HEK293 (cell line): ENCODE results near the gene UBE2D1.

Experiments
- CTCF ChIA-PET: fragments of 350-600 bp; formaldehyde crosslinking; extraction: SDS; loops from one replicate; lab custom pipeline; 2021; ENCODE audit warnings: antibody characterized with exemption; lab: Yijun Ruan, JAX
- POLR2A ChIA-PET: fragments of 300-600 bp; formaldehyde crosslinking; extraction: SDS; loops from one replicate; lab custom pipeline; 2020; ENCODE audit warnings: antibody characterized with exemption, inconsistent platforms; lab: Yijun Ruan, JAX
- H3K27ac ChIP-seq: fragments of 200-500 bp; sonication (Bioruptor generic); 2 replicates; pipeline ENCODE4 v1.5.1; 2014; ENCODE audit warnings: low read depth, low read length, control low read depth, inconsistent platforms; ENCODE audit errors: extremely low read depth
- H3K36me3 ChIP-seq, 2 experiments: fragments of 200-500 bp in 1 of 2; sonication (Bioruptor generic) in 1 of 2; 1 replicate in 1 of 2; 2 replicates in 1 of 2; pipeline ENCODE4 v1.5.1; 2014 to 2017; ENCODE audit warnings: inconsistent platforms in 2 of 2, low read length in 2 of 2; ENCODE audit not compliant: control insufficient read depth in 2 of 2, insufficient read depth in 1 of 2
- H3K4me1 ChIP-seq: fragments of 200-500 bp; sonication (Bioruptor generic); 2 replicates; pipeline ENCODE4 v1.5.1; 2014; ENCODE audit warnings: mild to moderate bottlenecking, low read length, inconsistent platforms; ENCODE audit not compliant: control insufficient read depth, insufficient read depth
- H3K4me3 ChIP-seq: 2 replicates; pipeline ENCODE4 v1.5.1; 2011; ENCODE audit warnings: low read depth, mild to moderate bottlenecking, control low read depth, low read length, moderate library complexity
- H3K9me3 ChIP-seq: fragments of 200-500 bp; sonication (Bioruptor generic); 2 replicates; pipeline ENCODE4 v1.5.1; 2014; ENCODE audit warnings: low read depth, low read length, inconsistent platforms; ENCODE audit not compliant: control insufficient read depth, insufficient read depth
- BCL11A ChIP-seq: fragments of 450-650 bp; formaldehyde crosslinking; IDR thresholded peaks from 2 replicates; pipeline ENCODE4 v1.5.1; 2016; ENCODE audit warnings: low read depth, missing biosample characterization, missing genetic modification characterization
- GFI1B ChIP-seq: fragments of 450-650 bp; formaldehyde crosslinking; IDR thresholded peaks from 2 replicates; pipeline ENCODE4 v1.5.1; 2016; ENCODE audit warnings: missing biosample characterization, missing genetic modification characterization
- REST ChIP-seq: fragments of 450-650 bp; formaldehyde crosslinking; IDR thresholded peaks from 2 replicates; pipeline ENCODE4 v1.5.1; 2016; ENCODE audit warnings: missing biosample characterization, missing genetic modification characterization
- ZBTB26 ChIP-seq: fragments of 450-650 bp; formaldehyde crosslinking; optimal IDR thresholded peaks from 2 replicates; pipeline ENCODE3; 2016; ENCODE audit warnings: missing biosample characterization, mild to moderate bottlenecking, missing genetic modification characterization
- ZNF114 ChIP-seq: fragments of 450-650 bp; formaldehyde crosslinking; IDR thresholded peaks from 2 replicates; pipeline ENCODE4 v1.5.0; 2017; ENCODE audit warnings: missing biosample characterization, missing genetic modification characterization
- ZNF146 ChIP-seq: fragments of 450-650 bp; formaldehyde crosslinking; IDR thresholded peaks from 2 replicates; pipeline ENCODE4 v1.5.1; 2016; ENCODE audit warnings: missing biosample characterization, missing genetic modification characterization
- ZNF174 ChIP-seq: fragments of 450-650 bp; formaldehyde crosslinking; IDR thresholded peaks from 2 replicates; pipeline ENCODE4 v1.5.0; 2017; ENCODE audit warnings: missing biosample characterization, mild to moderate bottlenecking, missing genetic modification characterization
- ZNF184 ChIP-seq: fragments of 450-650 bp; IDR thresholded peaks from 2 replicates; pipeline ENCODE4 v1.5.1; 2018; ENCODE audit warnings: missing biosample characterization, mild to moderate bottlenecking, missing genetic modification characterization
- ZNF202 ChIP-seq: fragments of 450-650 bp; formaldehyde crosslinking; IDR thresholded peaks from 2 replicates; pipeline ENCODE4 v1.5.1; 2016; ENCODE audit warnings: missing biosample characterization, missing genetic modification characterization, borderline replicate concordance
- ZNF23 ChIP-seq: fragments of 450-650 bp; formaldehyde crosslinking; IDR thresholded peaks from 2 replicates; pipeline ENCODE4 v1.5.1; 2016; ENCODE audit warnings: missing biosample characterization, missing genetic modification characterization, borderline replicate concordance
- ZNF24 ChIP-seq: fragments of 450-650 bp; formaldehyde crosslinking; IDR thresholded peaks from 2 replicates; pipeline ENCODE4 v1.5.1; 2016; ENCODE audit warnings: missing biosample characterization, missing genetic modification characterization
- ZNF302 ChIP-seq: fragments of 450-650 bp; formaldehyde crosslinking; IDR thresholded peaks from 2 replicates; pipeline ENCODE4 v1.5.1; 2016; ENCODE audit warnings: missing biosample characterization, missing genetic modification characterization, low read depth
- ZNF335 ChIP-seq: fragments of 450-650 bp; formaldehyde crosslinking; conservative IDR thresholded peaks from 2 replicates; pipeline ENCODE4 v1.5.1; 2016; ENCODE audit warnings: missing biosample characterization, missing genetic modification characterization
- ZNF341 ChIP-seq: fragments of 450-650 bp; formaldehyde crosslinking; IDR thresholded peaks from 2 replicates; pipeline ENCODE4; 2016; ENCODE audit warnings: low read depth, missing biosample characterization, missing genetic modification characterization
- ZNF398 ChIP-seq: fragments of 450-650 bp; formaldehyde crosslinking; IDR thresholded peaks from 2 replicates; pipeline ENCODE4 v1.5.1; 2017; ENCODE audit warnings: missing biosample characterization, missing genetic modification characterization
- ZNF521 ChIP-seq: fragments of 450-650 bp; formaldehyde crosslinking; IDR thresholded peaks from 2 replicates; pipeline ENCODE4 v1.5.1; 2017; ENCODE audit warnings: missing biosample characterization, mild to moderate bottlenecking, missing genetic modification characterization
- ZNF529 ChIP-seq: fragments of 450-650 bp; formaldehyde crosslinking; IDR thresholded peaks from 2 replicates; pipeline ENCODE4 v1.5.1; 2017; ENCODE audit warnings: missing genetic modification characterization, missing biosample characterization; ENCODE audit not compliant: insufficient replicate concordance
- ZNF596 ChIP-seq: fragments of 450-650 bp; IDR thresholded peaks from 2 replicates; pipeline ENCODE4 v1.5.0; 2018; ENCODE audit warnings: missing biosample characterization, mild to moderate bottlenecking, missing genetic modification characterization, moderate library complexity
- ZNF621 ChIP-seq: fragments of 450-650 bp; formaldehyde crosslinking; IDR thresholded peaks from 2 replicates; pipeline ENCODE4 v1.5.1; 2017; ENCODE audit warnings: missing biosample characterization, missing genetic modification characterization
- ZNF623 ChIP-seq: fragments of 450-650 bp; formaldehyde crosslinking; IDR thresholded peaks from 2 replicates; pipeline ENCODE4 v1.5.1; 2016; ENCODE audit warnings: missing biosample characterization, missing genetic modification characterization
- ZNF624 ChIP-seq: fragments of 450-650 bp; formaldehyde crosslinking; IDR thresholded peaks from 2 replicates; pipeline ENCODE4 v1.5.1; 2017; ENCODE audit warnings: missing biosample characterization, missing genetic modification characterization
- ZNF654 ChIP-seq: fragments of 450-650 bp; formaldehyde crosslinking; IDR thresholded peaks from 2 replicates; pipeline ENCODE4 v1.5.1; 2016; ENCODE audit warnings: low read depth, missing biosample characterization, missing genetic modification characterization
- ZNF704 ChIP-seq: fragments of 450-650 bp; formaldehyde crosslinking; IDR thresholded peaks from 2 replicates; pipeline ENCODE4 v1.5.1; 2016; ENCODE audit warnings: missing biosample characterization, missing genetic modification characterization
- ZNF777 ChIP-seq: fragments of 450-650 bp; formaldehyde crosslinking; IDR thresholded peaks from 2 replicates; pipeline ENCODE4 v1.5.1; 2017; ENCODE audit warnings: missing biosample characterization, missing genetic modification characterization, borderline replicate concordance
- ZNF792 ChIP-seq: fragments of 450-650 bp; formaldehyde crosslinking; IDR thresholded peaks from 2 replicates; pipeline ENCODE4 v1.5.1; 2016; ENCODE audit warnings: missing biosample characterization, missing genetic modification characterization
- ZNF830 ChIP-seq: fragments of 450-650 bp; IDR thresholded peaks from 2 replicates; pipeline ENCODE4 v1.5.0; 2018; ENCODE audit warnings: missing biosample characterization, missing genetic modification characterization, low read depth, mild to moderate bottlenecking, moderate library complexity

The UBE2D1 gene

GRCh38 chr10:58389024-58389423, 54.2 kb downstream of the UBE2D1 start:
- no peaks in the 10 kb centered on the region for H3K4me1 ChIP-seq
- H3K27ac ChIP-seq: no peak overlapping the region
- POLR2A ChIA-PET: no interaction called here
- no peak overlapping the region for H3K4me3 ChIP-seq
- CTCF ChIA-PET: interaction anchor here (0.6 to 3.9 kb wide), 2 partner anchors 12 to 89 kb away, joined by 4 to 18 read pairs; no protein-coding TSS in a partner anchor
- peaks cover 55 to 76% of the 10 kb centered on the region in 2 experiments for H3K36me3 ChIP-seq
- no peak for TF ChIP-seq ZNF704 (tag by site-specific recombination)
- TF ChIP-seq ZNF302 (tag by site-specific recombination): no peak
- no peak for TF ChIP-seq ZNF777 (tag by site-specific recombination)
- TF ChIP-seq ZNF24: no peak
- TF ChIP-seq ZNF792 (tag by site-specific recombination): no peak
- TF ChIP-seq ZNF341 (tag by site-specific recombination): no peak
- TF ChIP-seq ZNF529 (tag by site-specific recombination): no peak
- TF ChIP-seq ZNF623 (tag by site-specific recombination): no peak
- no peak for TF ChIP-seq ZNF114 (tag by site-specific recombination)
- no peaks in the 10 kb centered on the region for H3K9me3 ChIP-seq

- ChIA-PET POLR2A (interaction anchor here (1.1 kb wide), 1 partner anchor 8 kb away, joined by 3 read pairs; the partner anchor contains the start of gene TFAM), CTCF (interaction anchor here (0.6 to 1.6 kb wide), 2 partner anchors 93 to 258 kb away, joined by 5 to 10 read pairs; no protein-coding TSS in a partner anchor)
- peaks cover 78 to 95% of the 10 kb centered on the region in 2 experiments for H3K36me3 ChIP-seq
- H3K27ac ChIP-seq: no peak overlapping the region
- no peaks in the 10 kb centered on the region for H3K4me1 ChIP-seq
- peak; percentile 32; the same call in 1 of the 2 replicates for TF ChIP-seq ZNF654
- TF ChIP-seq ZNF174 (tag by site-specific recombination): no peak
- no peak for TF ChIP-seq ZNF624
- no peak overlapping the region for H3K4me3 ChIP-seq
- H3K9me3 ChIP-seq: no peaks in the 10 kb centered on the region
These were observed 58.5 kb downstream of the UBE2D1 start for GRCh38 chr10:58393317-58393716.

- no peaks in the 10 kb centered on the region for H3K9me3 ChIP-seq
- peaks cover 76 to 85% of the 10 kb centered on the region in 2 experiments for H3K36me3 ChIP-seq
- ChIA-PET CTCF (interaction anchor here (0.6 to 1.6 kb wide), 5 partner anchors 9 to 753 kb away, joined by 3 to 10 read pairs (median 3); no protein-coding TSS in a partner anchor), POLR2A (no interaction called here)
- no peak overlapping the region for H3K27ac ChIP-seq
- H3K4me3 ChIP-seq: no peak overlapping the region
- H3K4me1 ChIP-seq: no peaks in the 10 kb centered on the region
- no peak for TF ChIP-seq ZNF596
- no peak for TF ChIP-seq ZNF621 (tag by site-specific recombination)
- no peak for TF ChIP-seq ZNF202 (tag by site-specific recombination)
- no peak for TF ChIP-seq GFI1B
- TF ChIP-seq ZNF521 (tag by site-specific recombination): no peak
- TF ChIP-seq ZNF830 (tag by site-specific recombination): no peak
- TF ChIP-seq ZBTB26: no peak
- no peak for TF ChIP-seq ZNF184
- TF ChIP-seq BCL11A (tag by site-specific recombination): no peak
- no peak for TF ChIP-seq ZNF23 (tag by site-specific recombination)
- no peak for TF ChIP-seq ZNF398 (tag by site-specific recombination)
- no peak for TF ChIP-seq ZNF335 (tag by site-specific recombination)
- TF ChIP-seq REST: no peak
- no peak for TF ChIP-seq ZNF146 (tag by site-specific recombination)
These were observed 59.7 kb downstream of the UBE2D1 start for GRCh38 chr10:58394471-58394870.
